SK-N-SH (cell line): ENCODE results near the gene TXNDC8. TPM values are rescaled to one million over a fixed set of nuclear protein-coding genes. Genes with fewer than 3 reads are reported as not detected.
A peak's percentile ranks its signal among the peaks of the same experiment; 100 is the strongest.

Experiments used
- CTCF ChIA-PET: fragments of 300-600, 350-600 bp; formaldehyde crosslinking; extraction: SDS; loops from one replicate; lab custom pipeline; 2021; lab: Yijun Ruan, JAX
- POLR2A ChIA-PET: fragments of 350-600 bp; sonication (Branson Sonifier 250); formaldehyde crosslinking; extraction: SDS; loops from one replicate; lab custom pipeline; 2020; ENCODE audit warnings: antibody characterized with exemption, inconsistent platforms; lab: Yijun Ruan, JAX
- DNase-seq: peaks from one replicate; pipeline ENCODE4 v3.0.0; 2012
- H2AFZ ChIP-seq: fragments of 200-600 bp; sonication (generic); 2 replicates; pipeline ENCODE4 v1.8.1; 2016; ENCODE audit warnings: antibody characterized with exemption, mild to moderate bottlenecking, low read depth
- H3F3A ChIP-seq: fragments of 200-600 bp; sonication (generic); replicated peaks from 2 replicates; pipeline ENCODE3; 2016; ENCODE audit warnings: antibody characterized with exemption, mild to moderate bottlenecking; ENCODE audit not compliant: insufficient read depth
- H3K27ac ChIP-seq, 2 experiments: fragments of 200-500 bp in 1 of 2; fragments of 200-600 bp in 1 of 2; sonication (Bioruptor generic) in 1 of 2; sonication (generic), shearing (Covaris generic) in 1 of 2; 2 replicates each; pipeline versions ENCODE4 v1.5.1 to v1.6.1; 2014 to 2016; ENCODE audit warnings: low read depth in 2 of 2, inconsistent platforms in 1 of 2, low read length in 1 of 2, mild to moderate bottlenecking in 1 of 2, mixed read lengths in 1 of 2
- H3K27me3 ChIP-seq: fragments of 200-600 bp; sonication (generic), shearing (Covaris generic); 2 replicates; pipeline ENCODE4 v1.6.1; 2016; ENCODE audit warnings: mixed run types; ENCODE audit not compliant: insufficient read depth
- H3K36me3 ChIP-seq, 2 experiments: fragments of 200-500 bp in 1 of 2; fragments of 200-600 bp in 1 of 2; sonication (Bioruptor generic) in 1 of 2; sonication (generic) in 1 of 2; replicated peaks in 1 of 2; 2 replicates each; pipeline versions ENCODE3 to v1.5.1; 2014 to 2016; ENCODE audit warnings: low read length in 1 of 2, mild to moderate bottlenecking in 1 of 2; ENCODE audit not compliant: insufficient read depth in 2 of 2, control insufficient read depth in 1 of 2
- H3K4me1 ChIP-seq, 2 experiments: fragments of 200-500 bp in 1 of 2; fragments of 200-600 bp in 1 of 2; sonication (Bioruptor generic) in 1 of 2; sonication (generic), shearing (Covaris generic) in 1 of 2; 2 replicates each; pipeline versions ENCODE4 v1.5.1 to v1.6.1; 2014 to 2016; ENCODE audit warnings: low read depth in 1 of 2, low read length in 1 of 2, mixed run types in 1 of 2; ENCODE audit not compliant: insufficient read depth in 2 of 2, control insufficient read depth in 1 of 2
- H3K4me2 ChIP-seq: fragments of 200-600 bp; sonication (generic), shearing (Covaris generic); 2 replicates; pipeline ENCODE4 v1.6.1; 2017; ENCODE audit warnings: mixed run types
- H3K4me3 ChIP-seq, 2 experiments: fragments of 200-500 bp in 1 of 2; fragments of 200-600 bp in 1 of 2; sonication (Bioruptor generic) in 1 of 2; sonication (generic), shearing (Covaris generic) in 1 of 2; 2 replicates each; pipeline versions ENCODE4 v1.5.1 to v1.8.1; 2014 to 2016; ENCODE audit warnings: low read depth in 2 of 2, inconsistent platforms in 1 of 2, low read length in 1 of 2, mild to moderate bottlenecking in 1 of 2, mixed read lengths in 1 of 2, moderate library complexity in 1 of 2
- H3K79me2 ChIP-seq: fragments of 200-600 bp; sonication (generic); 2 replicates; pipeline ENCODE4 v1.8.1; 2017; ENCODE audit warnings: mild to moderate bottlenecking; ENCODE audit not compliant: insufficient read depth
- H3K9ac ChIP-seq: fragments of 200-600 bp; sonication (generic); 2 replicates; pipeline ENCODE4 v1.6.1; 2017; ENCODE audit warnings: mixed run types
- H3K9me2 ChIP-seq: fragments of 200-600 bp; sonication (generic); 2 replicates; pipeline ENCODE4 v1.6.1; 2017; ENCODE audit warnings: mixed run types
- H3K9me3 ChIP-seq: fragments of 200-600 bp; sonication (generic); 2 replicates; pipeline ENCODE4 v1.6.1; 2017; ENCODE audit warnings: mixed run types, mild to moderate bottlenecking, moderate library complexity
- H4K20me1 ChIP-seq: fragments of 200-600 bp; sonication (generic); 2 replicates; pipeline ENCODE4 v1.6.1; 2017; ENCODE audit warnings: mild to moderate bottlenecking, mixed run types; ENCODE audit not compliant: insufficient read depth
- CTCF ChIP-seq: fragments of 200-600 bp; sonication (generic); IDR thresholded peaks from 2 replicates; pipeline ENCODE4 v1.6.1; 2017; ENCODE audit warnings: antibody characterized with exemption, mild to moderate bottlenecking, moderate library complexity
- EP300 ChIP-seq, 2 experiments: IDR thresholded peaks; 2 replicates each; pipeline versions ENCODE4 v1.4.0 to v1.6.1; 2012; ENCODE audit warnings: borderline replicate concordance in 1 of 2, low read depth in 1 of 2, low read length in 1 of 2
- FOXJ3 ChIP-seq: sonication (generic); formaldehyde crosslinking; IDR thresholded peaks from 2 replicates; pipeline ENCODE4 v1.5.1; 2020; ENCODE audit warnings: mild to moderate bottlenecking, missing genetic modification reagents
- IRF3 ChIP-seq: fragments of 150-350 bp; IDR thresholded peaks from 2 replicates; pipeline ENCODE4 v1.6.1; 2016; ENCODE audit warnings: mild to moderate bottlenecking, low read depth, low read length
- JUND ChIP-seq: IDR thresholded peaks from 2 replicates; pipeline ENCODE4 v1.4.0; 2012
- MAX ChIP-seq: IDR thresholded peaks from 2 replicates; pipeline ENCODE4 v1.4.0; 2012; ENCODE audit warnings: low read depth
- MEF2A ChIP-seq: IDR thresholded peaks from 2 replicates; pipeline ENCODE4 v1.4.0; 2012; ENCODE audit warnings: low read depth, borderline replicate concordance
- NFIC ChIP-seq: IDR thresholded peaks from 2 replicates; pipeline ENCODE4 v1.4.0; 2012; ENCODE audit warnings: borderline replicate concordance
- NRF1 ChIP-seq: IDR thresholded peaks from 2 replicates; pipeline ENCODE4 v1.6.1; 2012; ENCODE audit warnings: low read depth, mild to moderate bottlenecking, low read length
- PBX3 ChIP-seq: IDR thresholded peaks from 2 replicates; pipeline ENCODE4; 2012
- RAD21 ChIP-seq: IDR thresholded peaks from 2 replicates; pipeline ENCODE4 v1.6.1; 2012; ENCODE audit warnings: mild to moderate bottlenecking, low read length
- RCOR1 ChIP-seq: fragments of 150-350 bp; IDR thresholded peaks from 2 replicates; pipeline ENCODE4 v1.6.1; 2017; ENCODE audit warnings: antibody characterized with exemption, low read length
- SIN3A ChIP-seq: IDR thresholded peaks from 2 replicates; pipeline ENCODE4 v1.6.1; 2012; ENCODE audit warnings: low read depth, mild to moderate bottlenecking, low read length, moderate library complexity, borderline replicate concordance
- TAF1 ChIP-seq: IDR thresholded peaks from 2 replicates; pipeline ENCODE4 v1.6.1; 2012; ENCODE audit warnings: low read depth, mild to moderate bottlenecking, low read length, moderate library complexity, borderline replicate concordance
- TCF12 ChIP-seq: IDR thresholded peaks from 2 replicates; pipeline ENCODE4 v1.4.0; 2012
- USF1 ChIP-seq: IDR thresholded peaks from 2 replicates; pipeline ENCODE4 v1.4.0; 2012; ENCODE audit warnings: low read depth, borderline replicate concordance
- YY1 ChIP-seq: IDR thresholded peaks from 2 replicates; pipeline ENCODE4 v1.4.0; 2012; ENCODE audit warnings: low read depth, mild to moderate bottlenecking
- ZBTB33 ChIP-seq: IDR thresholded peaks from 2 replicates; pipeline ENCODE4 v1.4.0; 2012; ENCODE audit warnings: low read depth, borderline replicate concordance
- WGBS: methylation state at CpG from one replicate; pipeline ENCODE4 v1.1.6; 2017; ENCODE audit warnings: low lambda C conversion rate; 5-methylcytosine and 5-hydroxymethylcytosine counted together
- polyA plus RNA-seq, 3 experiments: library from polyadenylated mRNA; depleted of rRNA; stranded (reverse); fragments of >200 nt; gene quantifications; 2 replicates each; pipeline ENCODE4 v1.2.3, GENCODE V29; 2012

Gene TXNDC8
- polyA plus RNA-seq, 1 of the 3 experiments (the other 2 are of a cell fraction) = not detected

GRCh38 chr9:110257097-110257841 is 80.4 kb downstream of the TXNDC8 start:
- CTCF ChIA-PET = interaction anchor here (1.2 to 1.7 kb wide), 2 partner anchors 39 to 186 kb away, joined by 3 to 4 read pairs; no protein-coding TSS in a partner anchor
- DNase-seq = no peak
- Histone ChIP-seq H3K4me1 (peaks cover 17 to 27% of the 10 kb centered on the region in 2 experiments; a peak in 3 of 4 replicates), H4K20me1 (peaks cover 28% of the 10 kb centered on the region), H3K9ac (peak overlapping the region; percentile 82), H3K36me3 (no peaks in the 10 kb centered on the region), H3K4me2 (peak overlapping the region; percentile 89), H3K9me3 (no peaks in the 10 kb centered on the region), H3K4me3 (peak overlapping the region; percentile 79 to 93), H3K9me2 (no peaks in the 10 kb centered on the region), H2AFZ (peak overlapping the region; percentile 86), H3F3A (no peaks in the 10 kb centered on the region), H3K79me2 (peaks cover 40% of the 10 kb centered on the region), H3K27me3 (no peaks in the 10 kb centered on the region), H3K27ac (peak overlapping the region; percentile 72 to 84)
- TF ChIP-seq CTCF (no peak), PBX3 (no peak), USF1 (no peak), NFIC (no peak), TAF1 (no peak), MEF2A (no peak), EP300 (IDR thresholded peaks at IDR 0.05; ENCODE audit: borderline replicate concordance in 1 of 2, low read depth in 1 of 2, low read length in 1 of 2) (no peak), YY1 (no peak), RAD21 (no peak), ZBTB33 (no peak), MAX (no peak), RCOR1 (no peak), FOXJ3 (no peak), JUND (no peak), SIN3A (no peak), NRF1 (no peak), TCF12 (no peak), IRF3 (no peak)
- WGBS = 34% methylated on average over 13 of the region's 14 CpGs
- POLR2A ChIA-PET = interaction anchor here (0.7 kb wide), 1 partner anchor 123 kb away, joined by 3 read pairs; no protein-coding TSS in a partner anchor
